Spleen (tissue), 7 donors: ENCODE results near the gene FLT4.

Experiments used
- POLR2A ChIP-seq, 3 donors: fragments of 450-650 bp; IDR thresholded peaks; one replicate each; pipeline ENCODE4 v1.5.1; 2017; ENCODE audit warnings: antibody characterized with exemption in 3 of 3, mild to moderate bottlenecking in 1 of 3
- TF ChIP-seq, protein P1 (sequence below), 11 experiments: fragments of 200-600 bp in 7 of 11; fragments of 450-650 bp in 4 of 11; sonication (generic) in 4 of 11; IDR thresholded peaks in 8 of 11; conservative IDR thresholded peaks in 3 of 11; 1 replicate in 7 of 11; 2 replicates in 4 of 11; pipeline versions ENCODE4 v1.4.0 to v1.8.0; 2016 to 2021; ENCODE audit warnings: antibody characterized with exemption in 11 of 11, inconsistent platforms in 4 of 11, mild to moderate bottlenecking in 1 of 11
- donor health status: DM: no; HTN: no; CAD: no; lungs with moderate emphysema.
- donor health status: DM: no; HTN: no; CAD: no.
- donor health status: DM: no; HTN: no; CAD: no.

DNA sequence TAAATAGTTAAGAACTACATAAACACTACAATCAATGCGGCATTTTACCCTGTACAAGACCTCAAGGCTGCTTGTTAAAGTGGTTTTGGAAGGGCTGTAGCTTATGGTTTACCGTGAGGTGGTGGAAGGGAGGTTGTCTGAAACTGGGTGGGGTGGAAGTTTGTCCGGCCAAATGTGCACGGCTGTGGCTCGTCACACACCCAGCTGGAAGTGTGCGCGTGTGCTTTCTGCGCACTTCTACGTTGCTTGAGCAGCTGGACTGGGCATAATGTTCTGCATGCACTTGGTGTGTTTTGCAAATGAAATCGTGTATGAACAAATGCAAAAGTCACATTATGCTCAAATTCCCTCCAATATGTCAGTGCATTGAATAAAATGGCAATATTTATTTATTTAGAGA, 17.4 kb upstream of the FLT4 start:
- TF ChIP-seq POLR2A (IDR thresholded peaks at IDR 0.05), result no peak
- TF ChIP-seq, protein P1, sequence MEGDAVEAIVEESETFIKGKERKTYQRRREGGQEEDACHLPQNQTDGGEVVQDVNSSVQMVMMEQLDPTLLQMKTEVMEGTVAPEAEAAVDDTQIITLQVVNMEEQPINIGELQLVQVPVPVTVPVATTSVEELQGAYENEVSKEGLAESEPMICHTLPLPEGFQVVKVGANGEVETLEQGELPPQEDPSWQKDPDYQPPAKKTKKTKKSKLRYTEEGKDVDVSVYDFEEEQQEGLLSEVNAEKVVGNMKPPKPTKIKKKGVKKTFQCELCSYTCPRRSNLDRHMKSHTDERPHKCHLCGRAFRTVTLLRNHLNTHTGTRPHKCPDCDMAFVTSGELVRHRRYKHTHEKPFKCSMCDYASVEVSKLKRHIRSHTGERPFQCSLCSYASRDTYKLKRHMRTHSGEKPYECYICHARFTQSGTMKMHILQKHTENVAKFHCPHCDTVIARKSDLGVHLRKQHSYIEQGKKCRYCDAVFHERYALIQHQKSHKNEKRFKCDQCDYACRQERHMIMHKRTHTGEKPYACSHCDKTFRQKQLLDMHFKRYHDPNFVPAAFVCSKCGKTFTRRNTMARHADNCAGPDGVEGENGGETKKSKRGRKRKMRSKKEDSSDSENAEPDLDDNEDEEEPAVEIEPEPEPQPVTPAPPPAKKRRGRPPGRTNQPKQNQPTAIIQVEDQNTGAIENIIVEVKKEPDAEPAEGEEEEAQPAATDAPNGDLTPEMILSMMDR (IDR thresholded peaks at IDR 0.05 in 8 of 11, conservative IDR thresholded peaks at IDR 0.05 in 3 of 11), result no peak
